Forelimb muscle (tissue), 1 donor: ENCODE results near the gene MED13. TPM values are rescaled to one million over a fixed set of nuclear protein-coding genes. Genes with fewer than 3 reads are reported as not detected.
"Not testable (repeated sequence)": the region's sequence is repeated elsewhere in the genome, so short reads cannot be mapped to it uniquely, and the experiment has no call there.

Source experiments
- DNase-seq: peaks from one replicate; pipeline ENCODE4 v3.0.0-alpha.2; 2013; ENCODE audit warnings: low read depth
- polyA plus RNA-seq: library from polyadenylated mRNA; unstranded; fragments of 120-200 nt; gene quantifications from one replicate; pipeline ENCODE4 v1.2.1, GENCODE V29; 2013; ENCODE audit not compliant: insufficient read length

Gene MED13
- polyA plus RNA-seq, 1 donor: 26.2 TPM

GRCh38 chr17:61907361-61907760 lies 157.7 kb downstream of the MED13 start:
- no peak for DNase-seq

- DNase-seq: no peak
Measured at GRCh38 chr17:61904094-61904710, 160.9 kb downstream of the MED13 start.

GRCh38 chr17:61903251-61903650 lies 161.8 kb downstream of the MED13 start:
- no peak for DNase-seq

- DNase-seq: no peak
Measured at GRCh38 chr17:61897548-61898180, 167.4 kb downstream of the MED13 start.

- no peak for DNase-seq
Measured at GRCh38 chr17:61895391-61895790, 169.7 kb downstream of the MED13 start.

- not testable (repeated sequence) for DNase-seq
Measured at GRCh38 chr17:61894310-61894709, 170.8 kb downstream of the MED13 start.

Other genes with a start within 250 kb of the MED13 start
- 3.8 TPM for gene BRIP1, start 201.8 kb downstream of the MED13 start, polyA plus RNA-seq
- 11.0 TPM for gene INTS2, start 137.3 kb downstream of the MED13 start, polyA plus RNA-seq